T47D (cell line): ENCODE results near the gene RSPH6A.
A peak's percentile ranks its signal among the peaks of the same experiment; 100 is the strongest.

Source experiments
- DNase-seq, 2 experiments: peaks; one replicate each; pipeline versions ENCODE4 v3.0.0 to v3.0.0-alpha.2; 2011 to 2012; ENCODE audit warnings: low read depth in 1 of 2, low spot score in 1 of 2
- JUND ChIP-seq: IDR thresholded peaks from 2 replicates; pipeline ENCODE4 v1.6.1; 2012; ENCODE audit warnings: low read depth
- in situ Hi-C: cut with HindIII; loops from 2 replicates; pipeline ENCODE4 v1.10.0; 2016; ENCODE audit warnings: low sequenced_read_pairs, low pct_unique_long_range_greater_than_20kb

RSPH6A gene

GRCh38 chr19:45789035-45789786 lies 25.9 kb downstream of the RSPH6A start:
- in situ Hi-C loops = no loop called here
- TF ChIP-seq JUND = no peak

GRCh38 chr19:45786533-45786894 lies 28.6 kb downstream of the RSPH6A start:
- DNase-seq = no peak
- in situ Hi-C loops = no loop called here
- TF ChIP-seq JUND = no peak

More at GRCh38 chr19:45789035-45789786, 25.9 kb downstream of the RSPH6A start:
- DNase-seq = no peak

GRCh38 chr19:45785781-45786532 lies 29.2 kb downstream of the RSPH6A start:
- in situ Hi-C loops = no loop called here
- DNase-seq = no peak
- no peak for TF ChIP-seq JUND

DNA sequence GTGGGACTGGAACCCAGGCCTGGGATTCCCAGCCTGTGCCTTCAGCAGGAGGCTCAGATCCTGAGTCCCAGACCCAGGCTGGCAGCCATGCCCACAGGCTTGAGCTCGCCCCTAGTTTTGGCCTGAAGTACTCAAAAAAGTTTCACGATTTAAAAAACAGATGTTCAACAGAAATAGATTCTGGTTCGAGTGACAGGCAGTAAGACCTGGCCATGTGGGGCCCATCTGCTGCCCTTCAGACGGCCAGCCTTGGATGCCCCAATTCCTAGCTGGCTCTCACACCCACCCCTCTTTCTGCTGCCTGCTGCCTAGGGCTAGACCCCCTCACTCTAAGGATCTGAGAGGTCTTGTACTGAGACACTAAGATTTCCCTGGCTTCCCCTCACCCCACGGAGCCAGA lies 30.0 kb downstream of the RSPH6A start:
- no peak for DNase-seq
- in situ Hi-C loops = no loop called here
- TF ChIP-seq JUND = no peak

GRCh38 chr19:45784096-45784495 lies 31.0 kb downstream of the RSPH6A start:
- no peak for DNase-seq
- TF ChIP-seq JUND = no peak
- in situ Hi-C loops = no loop called here

DNA sequence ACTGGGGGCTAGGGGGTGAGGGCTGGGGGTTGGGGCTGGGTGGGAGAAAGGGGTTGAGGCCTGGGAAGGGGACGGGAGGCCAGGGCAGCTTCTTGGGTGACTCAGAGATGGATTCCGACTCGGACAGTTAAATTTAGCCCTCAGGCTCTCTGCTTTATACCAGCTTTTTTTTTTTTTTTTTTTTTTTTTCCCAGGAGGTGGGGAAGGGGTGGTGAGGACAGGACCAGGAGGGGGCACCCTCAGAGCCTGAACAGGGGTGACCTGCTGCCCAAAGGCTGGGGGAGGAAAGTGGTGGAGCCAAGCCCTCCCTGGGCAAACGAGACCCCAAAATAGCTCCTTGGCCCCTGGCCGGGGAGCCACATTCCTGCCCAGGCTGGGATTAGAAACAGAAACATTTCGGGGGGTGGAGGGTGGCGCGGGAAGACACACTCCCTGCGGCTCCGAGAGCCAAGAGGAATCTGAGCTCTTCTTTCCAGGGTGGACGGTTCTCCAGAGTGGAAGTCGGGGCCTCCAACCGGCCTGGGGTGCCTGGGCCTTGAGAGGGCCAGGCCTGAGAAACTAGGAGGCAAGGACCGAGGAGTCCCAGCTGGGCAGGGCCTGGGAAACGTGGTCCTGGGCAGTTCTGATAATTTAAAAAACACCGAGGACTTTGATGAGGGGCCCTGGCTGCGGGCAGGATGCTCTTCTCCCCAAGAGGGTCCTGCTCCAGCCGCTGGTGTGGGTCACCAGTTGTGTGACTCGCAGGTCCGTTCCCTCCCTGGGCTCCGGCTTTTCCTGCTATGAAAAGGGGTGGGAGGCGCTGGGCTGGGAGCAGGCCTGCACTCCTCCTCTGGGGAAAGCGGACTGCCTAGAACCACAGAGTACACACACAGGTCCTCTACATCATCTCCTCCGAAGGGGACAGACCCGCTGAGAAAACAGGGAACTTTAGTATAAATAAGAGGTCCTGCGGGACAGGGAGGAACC lies 32.0 kb downstream of the RSPH6A start:
- peak; percentile 33 to 68 for DNase-seq
- in situ Hi-C loops = no loop called here
- no peak for TF ChIP-seq JUND

- in situ Hi-C loops = no loop called here
- DNase-seq = peak in 1 of 2 experiments; percentile 64
- TF ChIP-seq JUND = no peak
These were observed 32.9 kb downstream of the RSPH6A start, which contains the start of gene DMPK for GRCh38 chr19:45782162-45782691. Gene DMPK, minus strand, starts transcription at chr19:45782490. Its CDS starts 138 bp downstream, at chr19:45782352.

- peak; percentile 30 to 64 for DNase-seq
- in situ Hi-C loops = no loop called here
- no peak for TF ChIP-seq JUND
These were observed 33.6 kb downstream of the RSPH6A start for GRCh38 chr19:45781214-45782161.

DNA sequence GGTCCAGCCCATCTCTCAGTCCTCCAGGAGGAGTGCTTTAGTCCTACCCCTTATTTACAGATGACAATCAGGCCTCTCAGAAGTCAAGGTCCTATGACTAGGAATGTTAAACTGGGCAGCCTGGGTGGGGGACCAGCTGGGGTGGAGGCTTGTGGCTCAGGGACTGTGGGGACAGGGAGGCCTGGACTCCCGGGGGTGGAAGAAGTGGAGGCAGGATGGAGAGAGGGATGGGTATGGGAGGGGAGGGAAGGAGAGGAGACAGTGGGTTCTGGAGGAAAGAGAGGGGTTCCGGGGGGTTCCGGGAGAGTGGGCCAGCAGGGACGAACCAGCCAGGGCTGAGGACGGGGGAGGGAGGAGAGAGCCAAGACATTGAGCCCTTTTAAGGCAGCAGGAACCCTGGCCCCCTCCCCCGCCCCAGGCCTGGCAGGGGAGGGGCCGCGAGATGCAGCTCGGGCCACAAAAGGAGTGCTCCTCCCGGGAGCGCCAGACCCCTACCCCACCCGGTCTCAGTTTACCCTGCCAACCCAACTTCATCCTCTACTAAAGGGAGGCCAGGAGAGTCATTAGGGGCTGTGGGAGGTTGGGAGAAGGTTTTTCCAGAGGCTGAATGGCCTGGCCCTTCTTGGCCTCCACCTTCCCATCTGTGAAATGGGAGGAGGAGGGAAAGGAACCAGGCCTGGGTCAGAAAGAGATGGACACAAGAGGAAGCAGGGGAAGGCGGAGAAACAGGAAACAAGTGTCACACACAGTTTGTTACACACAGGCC lies 34.5 kb downstream of the RSPH6A start:
- in situ Hi-C loops = no loop called here
- no peak for TF ChIP-seq JUND
- peak; percentile 63 to 73 for DNase-seq

DNA sequence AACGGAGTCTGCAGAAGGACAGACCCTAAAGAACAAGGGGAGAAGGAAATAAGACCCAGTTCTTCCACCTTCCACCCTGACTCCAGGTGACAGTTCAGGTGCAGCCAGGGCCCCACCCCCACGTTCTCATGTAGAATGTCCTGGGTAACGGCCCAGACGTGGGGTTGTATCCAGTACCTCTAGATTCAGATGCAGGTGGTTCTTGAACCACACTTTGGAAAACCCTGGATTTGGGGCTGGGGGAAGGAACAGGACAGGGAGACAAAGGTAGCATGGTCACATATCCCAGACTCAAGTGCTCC lies 35.0 kb downstream of the RSPH6A start:
- in situ Hi-C loops = no loop called here
- DNase-seq = no peak

More for the DNA sequence above, 35.0 kb downstream of the RSPH6A start:
- TF ChIP-seq JUND = no peak
